A172 (cell line): ENCODE measurements around the gene ITGA3. TPM values are rescaled to one million over a fixed set of nuclear protein-coding genes. Genes with fewer than 3 reads are reported as not detected.
A peak's percentile ranks its signal among the peaks of the same experiment; 100 is the strongest.

Experiments
- DNase-seq: peaks from one replicate; pipeline ENCODE4 v3.0.0-alpha.2; 2015; ENCODE audit warnings: low spot score
- total RNA-seq: library from RNA; depleted of rRNA; stranded (reverse); fragments of >200 nt; shearing (Covaris generic); gene quantifications from 2 replicates; pipeline ENCODE4 v1.2.3, GENCODE V29; 2014; rRNA removed

The ITGA3 gene
- total RNA-seq, 1 experiment from 2014 or later, result 839 TPM

DNA sequence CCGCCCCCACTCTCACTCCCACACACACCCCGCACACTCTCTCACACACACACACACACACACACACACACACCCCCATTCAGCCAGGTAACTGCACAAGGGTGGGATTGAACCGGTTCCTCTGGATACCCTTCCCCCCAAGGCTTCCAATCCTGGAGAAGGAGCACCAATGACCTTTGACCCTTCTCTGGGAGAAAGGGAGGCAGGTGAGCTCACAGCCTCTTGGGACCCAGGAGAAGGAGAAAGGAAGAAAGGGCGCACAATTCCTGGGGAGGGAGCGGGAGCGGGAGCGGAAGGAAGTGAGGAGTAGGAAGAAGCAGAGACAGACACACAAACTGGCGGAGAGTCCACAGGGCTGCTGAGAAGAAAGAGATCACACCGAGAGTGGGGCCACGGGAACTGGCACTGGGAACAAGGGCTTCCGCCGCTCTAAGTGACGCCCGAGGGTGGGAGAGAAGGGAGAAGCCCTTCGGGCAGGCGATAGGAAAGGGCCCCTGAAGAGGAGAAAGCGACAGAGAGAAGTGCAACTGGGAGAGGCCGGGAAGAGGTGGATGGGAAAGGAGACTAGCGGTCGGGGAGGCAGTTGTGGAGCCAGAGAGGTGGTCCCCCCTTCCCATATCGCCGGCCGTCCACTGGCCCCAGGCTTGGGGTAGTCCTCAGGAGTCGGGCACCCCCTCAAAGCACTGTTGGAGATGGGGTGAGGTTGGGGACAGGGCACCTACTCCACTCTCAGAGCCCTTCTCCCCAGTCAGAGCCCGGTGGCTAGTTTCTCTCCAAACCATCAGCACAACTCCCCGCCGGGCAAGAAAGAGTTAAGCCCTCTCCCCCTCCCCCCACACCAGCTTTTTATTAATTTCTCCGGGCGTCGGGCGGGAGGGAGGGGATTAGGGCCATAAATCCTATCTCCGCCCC is 72.8 kb downstream of the ITGA3 start:
- no peak for DNase-seq

DNA sequence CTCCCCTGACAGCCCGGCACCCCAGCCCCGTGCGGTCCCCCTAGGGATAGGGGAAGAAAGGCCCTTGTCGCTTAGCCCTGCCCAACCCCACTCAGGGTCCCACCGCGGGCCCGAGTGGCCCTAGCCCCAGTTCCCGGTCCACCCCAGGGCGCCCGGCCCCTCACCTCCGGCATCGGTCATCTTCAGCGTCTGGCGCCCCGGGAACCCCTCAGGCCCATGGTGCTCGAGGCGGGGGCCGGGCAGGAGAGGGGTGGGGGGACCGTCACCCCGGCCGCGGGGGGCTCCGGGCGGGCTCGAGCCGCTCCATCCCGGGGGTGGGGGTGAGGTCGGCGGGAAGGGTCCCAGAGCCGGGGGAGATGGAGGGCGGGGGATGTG is 73.4 kb downstream of the ITGA3 start:
- no peak for DNase-seq

DNA sequence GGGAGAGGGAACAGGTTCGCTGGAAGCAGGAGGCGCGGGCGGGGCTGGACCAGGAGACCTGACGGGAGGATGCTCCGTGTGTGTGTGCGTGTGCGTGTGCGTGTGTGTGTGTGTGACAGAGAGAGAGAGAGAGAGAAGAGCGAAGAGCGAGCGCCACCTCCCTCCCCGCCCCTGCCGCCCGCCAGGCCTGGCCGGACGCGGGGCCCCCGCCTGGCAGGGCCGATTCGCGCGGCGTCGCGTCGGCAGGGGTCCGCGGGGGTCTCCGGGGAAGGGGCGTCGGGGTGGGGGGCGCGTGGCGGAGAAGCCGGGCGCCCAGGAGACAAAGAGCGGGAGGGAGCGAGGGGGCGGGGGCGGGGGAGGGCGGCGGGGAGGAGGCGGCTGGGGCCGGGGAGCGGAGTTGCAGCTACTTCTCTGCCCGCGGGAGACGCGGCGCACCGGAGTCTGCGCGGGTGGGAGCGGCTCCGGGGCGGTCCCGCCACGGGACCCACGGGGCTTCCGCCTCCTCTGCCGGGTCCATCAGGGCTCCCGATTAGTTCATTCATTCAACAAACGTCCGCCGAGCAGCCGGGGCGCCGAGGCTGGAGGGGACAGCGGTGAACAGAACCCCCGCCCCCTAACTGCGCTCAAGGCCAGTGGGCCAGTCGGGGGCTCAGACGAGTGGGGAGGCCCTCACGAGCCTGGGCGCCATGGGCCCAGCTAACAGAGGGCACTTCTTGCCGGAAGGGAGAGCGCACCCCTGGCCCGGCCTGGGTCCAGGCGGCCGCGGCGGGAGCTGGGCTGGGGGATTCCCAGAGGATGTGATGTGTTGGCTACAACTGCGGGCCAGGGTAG is 74.0 kb downstream of the ITGA3 start, which contains the start of gene SAMD14:
SAMD14 (minus strand) TSS at position 433 of the 831 bp plus-strand sequence. CDS start 5,201 bp downstream, outside the sequence.
- peak; percentile 29 for DNase-seq

DNA sequence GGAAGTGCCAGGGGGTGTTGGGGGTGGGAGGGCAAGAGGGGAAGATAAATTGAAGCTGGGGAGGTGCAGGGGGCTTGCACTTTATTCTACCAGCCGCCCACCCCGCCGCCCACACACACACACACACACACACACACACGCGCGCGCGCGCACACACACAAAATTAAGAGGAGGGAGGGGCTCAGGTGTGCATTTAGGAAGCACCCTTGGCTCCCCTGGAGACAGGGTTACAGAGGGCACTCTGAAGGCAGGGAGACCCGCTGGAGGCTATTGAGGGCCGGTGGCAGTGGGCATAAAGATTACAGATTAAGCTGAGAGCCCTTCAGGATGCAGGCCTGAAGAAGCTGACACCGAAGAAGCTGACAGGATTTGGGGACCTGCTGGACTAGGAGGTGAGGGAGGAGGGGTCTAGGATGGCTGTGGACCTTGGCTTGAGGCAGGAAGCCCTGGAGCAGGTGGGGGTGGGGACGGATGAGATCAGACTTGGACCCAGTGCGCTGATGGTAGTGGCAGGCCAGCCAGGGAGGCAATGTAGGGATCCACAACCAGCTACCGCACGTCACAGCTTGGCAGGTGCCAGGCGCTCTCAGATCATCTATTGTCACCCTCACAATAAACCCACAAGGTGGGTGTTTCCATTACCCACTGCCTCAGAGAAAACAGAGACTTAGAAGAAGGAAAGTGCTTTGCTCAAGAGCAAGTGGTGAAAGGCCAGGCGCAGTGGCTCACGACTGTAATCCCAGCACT is 74.8 kb downstream of the ITGA3 start:
- DNase-seq, result no peak

DNA sequence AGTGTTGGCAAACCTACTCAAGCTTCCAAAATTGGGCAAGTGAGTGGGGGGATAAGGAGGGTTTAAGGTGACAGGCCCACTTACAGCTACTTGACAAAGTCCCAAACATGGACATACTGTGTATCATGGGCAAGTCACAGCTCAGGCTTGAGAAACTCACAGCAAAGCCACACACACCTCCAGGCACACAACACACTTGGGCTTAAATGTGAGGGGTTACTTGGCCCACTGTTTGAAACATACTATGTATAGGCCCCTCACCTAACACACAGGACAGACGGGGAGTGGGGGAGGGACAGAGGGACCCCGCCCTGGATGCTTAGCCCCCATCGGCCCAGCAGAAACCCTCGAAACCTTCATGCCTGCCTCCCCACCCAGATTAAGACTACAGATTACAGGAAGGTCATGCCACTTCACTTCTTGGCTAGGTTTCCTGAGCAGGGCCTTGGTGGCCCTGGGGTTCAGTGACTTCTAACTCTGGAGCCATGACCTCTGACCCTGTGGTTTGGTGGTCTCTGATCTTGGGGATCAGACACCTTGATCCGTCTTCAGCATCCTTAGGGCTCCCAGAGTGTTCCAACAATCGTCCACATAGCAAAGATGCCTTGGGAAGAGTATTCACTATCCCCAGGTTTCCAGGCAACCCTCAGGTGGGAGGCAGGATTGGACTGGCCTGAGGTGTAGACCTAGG is 76.3 kb downstream of the ITGA3 start:
- DNase-seq, result no peak

DNA sequence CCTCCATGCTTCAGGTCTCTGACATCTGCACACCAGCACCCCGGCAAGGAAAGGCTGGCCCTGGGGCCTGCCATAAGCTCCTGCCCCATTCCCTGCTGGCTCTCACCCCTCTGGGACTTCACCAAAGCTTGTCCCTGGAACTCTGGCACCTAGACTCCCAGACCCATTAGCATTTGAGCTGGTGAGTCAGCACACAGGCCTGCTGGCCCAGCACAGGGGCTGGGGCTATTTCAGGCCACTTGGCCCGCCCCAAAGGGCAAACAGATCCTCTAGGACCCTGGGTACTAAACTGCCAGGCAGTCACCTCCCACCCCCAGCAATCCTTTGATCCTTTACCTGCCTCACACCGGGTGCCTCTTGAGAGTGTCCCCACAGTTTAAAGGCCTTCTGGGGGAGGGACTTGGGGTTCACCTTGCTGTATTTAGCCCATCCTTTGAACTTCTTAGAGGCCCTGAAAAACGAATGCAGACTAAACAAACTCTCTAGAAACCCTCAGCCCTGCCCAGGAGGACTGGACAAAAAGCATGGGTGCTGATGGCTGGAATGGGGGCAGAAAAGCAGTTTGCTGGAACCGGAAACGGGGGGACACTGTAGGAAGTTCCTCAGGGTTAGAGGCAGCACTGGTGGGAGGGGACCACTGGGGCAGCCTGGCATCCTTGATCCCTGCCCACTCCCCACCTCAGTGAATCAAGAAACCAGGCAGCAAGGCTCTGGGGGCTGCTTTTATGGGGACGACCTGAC is 77.3 kb downstream of the ITGA3 start:
- peak; percentile 57 for DNase-seq

DNA sequence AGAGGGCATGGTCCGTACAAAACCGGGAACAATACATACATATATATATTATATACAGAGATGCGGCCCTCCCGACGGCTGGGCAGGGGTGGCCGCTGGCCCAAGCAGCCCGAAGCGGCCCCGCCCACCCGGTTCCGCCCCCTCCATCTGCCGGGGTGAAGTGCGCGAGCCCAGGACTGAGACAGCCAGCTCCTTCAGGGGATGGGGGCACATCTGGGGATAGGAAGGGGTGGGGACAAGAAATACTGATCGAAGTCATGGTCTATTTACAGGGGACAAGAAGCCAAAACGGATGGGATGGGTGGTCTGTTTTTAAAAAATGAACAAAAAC is 77.8 kb downstream of the ITGA3 start:
- no peak for DNase-seq

DNA sequence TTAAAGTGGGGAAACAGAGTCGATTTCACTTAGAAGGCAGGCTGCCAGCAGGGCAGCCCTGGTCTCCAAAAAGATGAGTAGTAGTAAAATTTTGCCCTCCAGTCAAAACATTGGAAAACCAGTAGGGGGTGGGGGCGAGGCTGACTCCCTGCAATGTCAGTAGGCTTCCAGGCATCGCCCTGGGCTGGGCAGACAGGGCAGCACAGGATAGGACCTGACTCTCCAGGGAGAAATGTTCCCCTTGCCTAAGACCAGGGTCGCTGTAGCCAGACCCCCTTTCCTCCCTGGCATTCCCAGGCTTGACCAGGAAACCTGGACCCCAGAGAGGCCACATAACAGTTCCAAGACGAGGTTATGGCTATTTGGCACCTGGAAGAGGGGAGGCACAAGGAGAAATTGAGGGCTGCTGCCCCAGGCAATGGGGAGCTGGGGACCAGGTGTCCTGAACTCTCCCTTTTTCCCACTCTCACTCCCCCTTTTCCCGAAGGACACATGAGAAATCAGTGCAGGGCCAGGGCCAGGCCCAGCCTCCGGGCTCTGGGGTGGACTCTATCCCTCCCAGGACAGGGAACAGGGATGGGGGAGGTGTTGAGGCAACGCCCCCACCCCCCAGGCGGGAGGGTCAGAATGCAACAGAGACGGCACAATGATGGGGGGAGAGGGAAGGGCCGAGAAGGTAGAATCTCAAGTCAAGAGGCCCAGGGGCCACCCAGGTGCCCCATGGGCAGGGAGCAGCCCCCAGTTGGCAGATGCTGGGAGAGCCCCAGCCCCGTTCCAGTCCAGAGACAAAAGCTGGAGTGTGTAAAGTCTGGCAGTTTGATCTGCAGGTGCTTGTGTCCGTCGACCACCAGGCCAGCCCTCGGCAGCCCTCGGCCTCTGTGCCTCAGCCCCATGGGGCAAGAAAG is 78.5 kb downstream of the ITGA3 start:
- peak; percentile 28 for DNase-seq

DNA sequence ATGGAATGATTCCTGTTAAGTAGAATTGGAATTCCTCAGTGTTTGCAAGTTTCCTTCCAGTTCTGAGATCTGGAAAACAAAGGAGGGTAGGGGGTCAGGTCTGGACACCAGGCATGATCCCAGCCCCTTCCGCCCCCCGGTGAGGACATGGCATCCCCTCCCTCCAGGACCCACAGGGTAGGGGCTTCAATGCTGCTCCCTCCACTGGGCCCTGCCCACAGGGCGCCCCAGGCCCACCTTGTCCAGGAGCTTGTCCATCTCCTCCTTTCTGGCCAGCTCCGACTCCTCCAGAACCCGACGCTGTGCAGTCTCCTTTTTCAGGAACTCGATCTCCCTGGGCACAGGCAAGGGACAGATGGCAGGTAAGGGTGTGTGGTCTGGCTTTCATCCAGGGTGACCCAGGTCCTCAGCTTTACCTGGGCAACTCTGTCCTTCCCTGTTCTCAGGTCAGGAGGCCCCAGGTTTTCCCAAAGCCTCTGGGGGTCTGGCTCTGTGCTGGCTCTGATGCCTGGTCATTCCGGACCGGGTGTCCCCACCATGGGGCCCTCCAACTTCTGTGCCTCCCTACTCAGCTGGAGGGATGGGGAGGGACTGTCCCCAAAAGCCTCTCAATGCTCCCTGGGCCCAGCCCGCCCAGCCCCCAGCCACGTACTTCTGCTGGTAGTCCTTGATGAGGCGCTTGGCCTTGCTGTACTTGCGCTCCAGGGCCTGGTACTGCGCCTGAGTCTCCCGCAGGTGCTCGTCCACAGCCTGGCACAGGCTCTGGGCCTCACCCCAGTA is 79.6 kb downstream of the ITGA3 start:
- DNase-seq, result no peak

DNA sequence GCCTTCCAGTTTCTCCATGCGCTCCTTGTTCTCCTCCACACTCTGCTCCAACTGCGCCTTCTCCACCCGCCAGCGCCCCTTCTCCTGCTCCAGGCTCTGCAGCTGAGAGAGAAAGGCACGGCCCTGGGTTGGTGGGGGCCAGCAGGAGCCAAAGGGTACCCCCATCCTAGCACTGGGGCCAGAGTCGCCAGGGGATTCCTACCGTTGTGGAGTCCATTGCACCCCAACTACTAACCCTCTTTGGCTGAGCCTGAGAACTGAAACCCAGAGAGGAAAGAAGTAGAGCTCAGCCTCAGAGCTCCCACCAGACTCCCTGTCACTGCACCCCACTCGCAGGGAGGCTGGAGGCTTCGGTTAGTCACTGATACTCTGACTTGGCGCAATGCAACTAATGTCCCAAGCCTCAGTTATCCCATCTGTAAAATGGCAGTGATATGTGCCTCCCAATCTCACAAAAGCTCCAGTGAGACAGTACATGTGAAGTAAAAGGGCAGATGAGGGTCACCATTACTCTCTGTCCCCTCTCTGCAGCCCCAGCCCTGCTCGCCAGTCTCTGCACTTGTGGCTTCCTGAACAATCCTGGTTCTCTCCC is 80.3 kb downstream of the ITGA3 start:
- DNase-seq, result no peak

DNA sequence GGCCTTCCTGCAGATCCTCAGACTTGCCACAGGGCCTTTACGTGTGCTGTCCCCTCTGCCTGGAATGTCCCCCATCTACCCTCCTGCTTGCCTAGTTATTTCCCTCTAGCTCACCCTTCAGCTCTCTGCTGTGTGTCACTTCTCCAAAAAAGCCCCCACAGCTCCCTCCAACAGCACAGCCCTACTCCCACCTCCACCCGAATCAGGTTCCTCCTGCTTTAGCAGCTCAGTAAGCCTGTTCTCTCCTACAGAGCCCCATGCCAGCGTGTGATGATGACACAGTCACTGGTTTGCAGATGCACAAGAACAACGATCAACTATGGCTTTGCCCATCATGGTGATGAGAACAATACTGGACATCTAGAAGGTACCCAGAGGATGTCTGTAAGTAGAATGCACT is 81.1 kb downstream of the ITGA3 start:
- DNase-seq, result no peak

DNA sequence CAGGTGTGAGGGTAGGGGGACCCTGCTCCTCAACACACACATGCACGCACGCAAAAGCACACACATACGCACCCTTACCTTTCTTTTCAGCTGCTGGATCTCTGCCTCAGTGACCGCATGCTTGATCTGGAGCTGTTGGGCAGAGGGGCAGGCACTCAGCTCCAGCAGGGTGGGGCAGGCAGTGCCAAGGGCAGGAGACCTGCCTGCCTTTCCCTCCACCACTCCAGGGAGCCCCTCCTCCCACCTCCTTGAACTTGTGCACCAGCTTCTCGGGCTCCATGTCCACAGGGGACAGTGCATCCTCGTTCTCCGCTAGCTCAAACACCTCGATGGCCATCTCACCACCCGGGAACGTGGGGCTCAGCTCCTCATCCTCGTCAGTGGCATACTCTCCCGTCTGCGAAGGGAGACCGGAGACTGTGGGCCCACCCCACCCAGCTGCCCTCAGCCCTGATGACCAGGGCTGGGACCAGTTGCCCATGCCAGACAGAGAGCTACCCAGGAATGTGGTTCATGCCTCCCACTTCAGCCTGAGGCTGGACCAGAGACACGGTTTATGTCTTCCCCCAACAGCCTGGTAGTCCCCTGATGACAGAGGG is 83.4 kb downstream of the ITGA3 start:
- DNase-seq, result no peak

Other genes starting within 250 kb of the ITGA3 start
- not detected in 2 replicates for gene TAC4, start 208.0 kb upstream of the ITGA3 start, total RNA-seq
- gene DLX4, start 86.9 kb upstream of the ITGA3 start, total RNA-seq, result 1.7 and 2.5 TPM in 2 replicates
- not detected in 2 replicates for gene DLX3, start 60.9 kb upstream of the ITGA3 start, total RNA-seq
- 13.7 and 13.9 TPM in 2 replicates for gene PDK2, start 39.2 kb downstream of the ITGA3 start, total RNA-seq
- gene SAMD14, start 74.0 kb downstream of the ITGA3 start, total RNA-seq, result 0.50 and 0.62 TPM in 2 replicates
- 19.1 and 35.5 TPM in 2 replicates for gene PPP1R9B, start 94.6 kb downstream of the ITGA3 start, total RNA-seq
- 0.22 and 9.3 TPM in 2 replicates for gene SGCA, start 109.9 kb downstream of the ITGA3 start, total RNA-seq
- 6.2 and 15.7 TPM in 2 replicates for gene COL1A1, start 145.5 kb downstream of the ITGA3 start, total RNA-seq
- 5.2 and 6.6 TPM in 2 replicates for gene TMEM92, start 218.4 kb downstream of the ITGA3 start, total RNA-seq